ENCODE results near the gene FAM221A.
"Not testable (repeated sequence)": the region's sequence is repeated elsewhere in the genome, so short reads cannot be mapped to it uniquely, and the experiment has no call there.

Gene FAM221A

DNA sequence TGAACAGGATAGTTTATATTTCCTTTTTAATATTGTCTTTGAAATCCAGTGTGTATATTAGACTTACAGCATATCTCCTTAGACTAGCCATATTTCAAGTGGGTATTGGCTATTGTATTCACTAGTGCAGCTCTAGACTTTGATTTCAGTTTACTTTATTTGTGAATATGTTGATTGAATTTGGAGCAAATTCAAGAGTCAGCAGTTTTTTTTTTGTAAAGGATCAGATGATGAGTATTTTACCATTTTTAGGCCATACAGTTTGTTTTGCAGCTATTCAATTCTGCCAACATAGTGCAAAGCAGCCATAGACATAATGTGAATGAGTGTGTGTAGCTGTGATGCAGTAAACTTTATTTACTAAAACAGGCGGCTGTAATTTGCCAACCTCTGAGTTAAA lies 34.6 kb downstream of the FAM221A start:
- Histone ChIP-seq H3K27me3 (replicated peaks; ENCODE audit: control insufficient read depth, insufficient read depth, low read length) (no peaks in the 10 kb centered on the region), H3K4me3 (replicated peaks; ENCODE audit: low read depth, low read length) (no peak overlapping the region), H3K36me3 (ENCODE audit: control insufficient read depth, insufficient read depth, low read length) (no peaks in the 10 kb centered on the region)
- DNase-seq (ENCODE audit: extremely low read depth, insufficient read length) = no peak
- TF ChIP-seq, protein P1, sequence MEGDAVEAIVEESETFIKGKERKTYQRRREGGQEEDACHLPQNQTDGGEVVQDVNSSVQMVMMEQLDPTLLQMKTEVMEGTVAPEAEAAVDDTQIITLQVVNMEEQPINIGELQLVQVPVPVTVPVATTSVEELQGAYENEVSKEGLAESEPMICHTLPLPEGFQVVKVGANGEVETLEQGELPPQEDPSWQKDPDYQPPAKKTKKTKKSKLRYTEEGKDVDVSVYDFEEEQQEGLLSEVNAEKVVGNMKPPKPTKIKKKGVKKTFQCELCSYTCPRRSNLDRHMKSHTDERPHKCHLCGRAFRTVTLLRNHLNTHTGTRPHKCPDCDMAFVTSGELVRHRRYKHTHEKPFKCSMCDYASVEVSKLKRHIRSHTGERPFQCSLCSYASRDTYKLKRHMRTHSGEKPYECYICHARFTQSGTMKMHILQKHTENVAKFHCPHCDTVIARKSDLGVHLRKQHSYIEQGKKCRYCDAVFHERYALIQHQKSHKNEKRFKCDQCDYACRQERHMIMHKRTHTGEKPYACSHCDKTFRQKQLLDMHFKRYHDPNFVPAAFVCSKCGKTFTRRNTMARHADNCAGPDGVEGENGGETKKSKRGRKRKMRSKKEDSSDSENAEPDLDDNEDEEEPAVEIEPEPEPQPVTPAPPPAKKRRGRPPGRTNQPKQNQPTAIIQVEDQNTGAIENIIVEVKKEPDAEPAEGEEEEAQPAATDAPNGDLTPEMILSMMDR (IDR thresholded peaks at IDR 0.05; ENCODE audit: insufficient read depth, low read length, poor library complexity, severe bottlenecking) = no peak

DNA sequence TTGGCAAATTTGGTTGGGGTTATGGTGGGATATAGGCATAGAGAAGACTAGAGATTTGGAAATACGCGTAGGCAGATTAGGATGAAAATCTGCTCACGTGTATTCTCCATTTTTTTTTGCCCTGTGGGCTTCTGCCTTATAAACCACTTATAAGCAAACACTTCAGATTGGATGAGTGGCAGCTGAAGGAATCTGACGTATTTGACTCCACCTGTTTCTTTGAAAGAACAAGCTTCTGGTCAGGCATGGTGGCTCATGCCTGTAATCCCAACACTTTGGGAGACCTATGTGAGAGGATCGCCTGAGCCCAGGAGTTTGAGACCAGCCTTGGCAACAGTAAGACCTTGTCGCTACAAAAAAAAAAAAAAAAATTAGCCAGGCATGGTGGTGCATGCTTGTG lies 35.1 kb downstream of the FAM221A start:
- H3K27me3 ChIP-seq (replicated peaks; ENCODE audit: control insufficient read depth, insufficient read depth, low read length) = no peaks in the 10 kb centered on the region
- H3K4me3 ChIP-seq (replicated peaks; ENCODE audit: low read depth, low read length) = no peak overlapping the region
- no peak for DNase-seq (ENCODE audit: extremely low read depth, insufficient read length)
- TF ChIP-seq, protein P1 (IDR thresholded peaks at IDR 0.05; ENCODE audit: insufficient read depth, low read length, poor library complexity, severe bottlenecking) = no peak
- H3K36me3 ChIP-seq (ENCODE audit: control insufficient read depth, insufficient read depth, low read length) = no peaks in the 10 kb centered on the region

DNA sequence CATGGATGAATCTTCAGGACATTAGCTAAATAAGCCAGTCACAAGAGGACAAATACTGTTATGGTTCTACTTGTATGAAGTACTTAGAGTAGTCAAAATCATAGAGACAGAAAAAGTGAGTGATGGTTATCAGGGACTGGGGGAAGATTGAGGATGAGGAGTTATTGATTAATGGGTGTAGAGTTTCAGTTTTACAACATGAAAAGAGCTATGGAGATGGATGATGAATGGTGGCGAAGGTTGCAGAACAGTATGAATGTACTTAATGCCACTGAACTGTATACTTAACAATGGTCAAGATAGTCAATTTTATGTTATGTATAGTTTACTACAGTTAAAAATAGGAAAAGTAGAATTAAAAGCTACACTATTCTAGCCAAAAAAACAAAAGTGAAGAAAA lies 37.8 kb downstream of the FAM221A start:
- DNase-seq (ENCODE audit: extremely low read depth, insufficient read length) = no peak
- TF ChIP-seq, protein P1 (IDR thresholded peaks at IDR 0.05; ENCODE audit: insufficient read depth, low read length, poor library complexity, severe bottlenecking) = no peak
- H3K4me3 ChIP-seq (replicated peaks; ENCODE audit: low read depth, low read length) = no peak overlapping the region
- H3K36me3 ChIP-seq (ENCODE audit: control insufficient read depth, insufficient read depth, low read length) = no peaks in the 10 kb centered on the region
- no peaks in the 10 kb centered on the region for H3K27me3 ChIP-seq (replicated peaks; ENCODE audit: control insufficient read depth, insufficient read depth, low read length)

DNA sequence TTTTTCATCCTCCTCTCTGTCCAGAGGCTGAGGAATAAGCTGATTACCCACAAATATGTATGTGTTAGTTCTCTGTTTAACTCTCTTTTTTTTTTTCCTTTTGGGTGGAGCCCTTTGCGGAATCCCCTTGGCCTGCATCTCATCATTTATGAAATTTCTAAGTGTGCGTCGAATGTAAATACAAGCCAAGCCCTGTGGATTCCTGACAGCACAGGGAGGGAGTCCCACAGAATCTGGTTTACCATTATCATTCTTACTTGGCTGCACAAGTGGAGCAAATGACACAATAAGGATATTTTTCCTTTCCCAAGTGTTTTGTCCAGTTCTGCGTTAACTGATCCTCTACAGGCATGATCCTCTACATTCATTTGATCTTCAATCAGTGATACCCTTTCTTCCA lies 41.5 kb downstream of the FAM221A start:
- Histone ChIP-seq H3K27me3 (replicated peaks; ENCODE audit: control insufficient read depth, insufficient read depth, low read length) (no peaks in the 10 kb centered on the region), H3K4me3 (replicated peaks; ENCODE audit: low read depth, low read length) (no peak overlapping the region), H3K36me3 (ENCODE audit: control insufficient read depth, insufficient read depth, low read length) (no peaks in the 10 kb centered on the region)
- TF ChIP-seq, protein P1 (IDR thresholded peaks at IDR 0.05; ENCODE audit: insufficient read depth, low read length, poor library complexity, severe bottlenecking) = no peak
- no peak for DNase-seq (ENCODE audit: extremely low read depth, insufficient read length)

DNA sequence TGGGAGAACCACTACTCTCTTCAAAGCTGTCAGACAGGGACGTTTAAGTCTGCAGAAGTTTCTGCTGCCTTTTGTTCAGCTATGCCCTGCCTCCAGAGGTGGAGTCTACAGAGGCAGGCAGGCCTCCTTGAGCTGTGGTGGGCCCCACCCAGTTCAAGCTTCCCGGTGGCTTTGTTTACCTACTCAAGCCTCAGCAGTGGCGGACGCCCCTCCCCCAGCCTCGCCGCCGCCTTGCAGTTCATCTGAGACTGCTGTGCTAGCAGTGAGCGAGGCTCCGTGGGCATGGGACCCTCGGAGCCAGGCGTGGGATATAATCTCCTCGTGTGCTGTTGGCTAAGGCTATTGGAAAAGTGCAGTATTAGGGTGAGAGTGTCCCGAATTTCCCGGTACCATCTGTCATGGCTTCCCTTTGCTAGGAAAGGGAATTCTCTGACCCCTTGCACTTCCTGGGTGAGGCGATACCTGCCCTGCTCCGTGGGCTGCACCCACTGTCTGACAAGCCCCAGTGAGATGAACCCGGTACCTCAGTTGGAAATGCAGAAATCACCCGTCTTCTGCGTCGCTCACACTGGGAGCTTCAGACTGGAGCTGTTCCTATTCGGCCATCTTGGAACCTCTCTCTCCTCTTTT lies 42.7 kb downstream of the FAM221A start:
- not testable (repeated sequence) for H3K4me3 ChIP-seq (replicated peaks; ENCODE audit: low read depth, low read length); H3K36me3 ChIP-seq (ENCODE audit: control insufficient read depth, insufficient read depth, low read length); H3K27me3 ChIP-seq (replicated peaks; ENCODE audit: control insufficient read depth, insufficient read depth, low read length); DNase-seq (ENCODE audit: extremely low read depth, insufficient read length)

DNA sequence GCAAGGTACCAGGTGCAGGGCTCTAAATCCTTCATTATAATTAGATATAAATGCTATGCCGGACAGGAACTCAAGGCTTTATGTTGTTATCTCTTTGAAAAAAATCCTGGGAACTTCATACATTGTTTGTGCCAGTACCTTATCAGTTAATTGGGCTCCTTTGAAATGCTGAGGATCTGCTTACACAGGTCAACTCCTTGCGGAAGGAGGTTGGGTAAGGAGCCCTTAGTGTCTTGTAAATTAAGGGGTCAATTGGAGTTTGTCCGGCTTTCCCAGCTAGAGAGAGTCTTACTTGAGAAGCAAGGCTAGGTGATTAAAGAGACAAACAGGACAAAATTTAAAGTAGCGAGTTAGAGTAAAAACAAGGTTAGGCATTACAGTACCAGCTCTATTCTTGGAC lies 44.1 kb downstream of the FAM221A start:
- H3K36me3 ChIP-seq (ENCODE audit: control insufficient read depth, insufficient read depth, low read length); H3K4me3 ChIP-seq (replicated peaks; ENCODE audit: low read depth, low read length); DNase-seq (ENCODE audit: extremely low read depth, insufficient read length); H3K27me3 ChIP-seq (replicated peaks; ENCODE audit: control insufficient read depth, insufficient read depth, low read length): not testable (repeated sequence)

DNA sequence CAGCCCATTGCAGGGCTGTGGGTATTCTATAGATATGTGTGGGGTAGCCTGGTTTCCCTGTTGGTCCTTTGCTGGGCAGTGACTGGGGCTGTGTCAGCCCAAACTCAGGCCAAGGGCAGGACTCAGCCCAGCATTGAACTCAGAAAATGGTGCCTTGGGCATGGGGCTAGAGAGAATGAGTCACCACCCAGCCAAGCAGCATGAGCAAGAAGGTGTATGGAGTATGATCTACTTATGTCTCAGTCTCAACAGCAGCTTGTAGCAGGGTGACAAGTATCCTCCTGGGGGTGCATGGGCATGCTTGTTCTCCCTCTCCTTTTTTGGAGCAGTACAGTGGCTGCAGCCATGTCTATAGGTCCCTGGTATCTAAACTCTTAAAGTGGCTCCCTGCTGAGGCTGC lies 62.1 kb downstream of the FAM221A start:
- H3K27me3 ChIP-seq (replicated peaks; ENCODE audit: control insufficient read depth, insufficient read depth, low read length) = no peaks in the 10 kb centered on the region
- DNase-seq (ENCODE audit: extremely low read depth, insufficient read length) = no peak
- H3K4me3 ChIP-seq (replicated peaks; ENCODE audit: low read depth, low read length) = no peak overlapping the region
- H3K36me3 ChIP-seq (ENCODE audit: control insufficient read depth, insufficient read depth, low read length) = no peaks in the 10 kb centered on the region
- TF ChIP-seq, protein P1 (IDR thresholded peaks at IDR 0.05; ENCODE audit: insufficient read depth, low read length, poor library complexity, severe bottlenecking) = no peak
